PC-3 (cell line): ENCODE results near the gene DMD. TPM values are rescaled to one million over a fixed set of nuclear protein-coding genes. Genes with fewer than 3 reads are reported as not detected.

Source experiments
- ATAC-seq: fragments of 200-7000 bp; cut with Tn5 transposase; 2 replicates; pipeline ENCODE4 v1.9.1; 2020; ENCODE audit warnings: mild to moderate bottlenecking, moderate library complexity
- BruUV-seq: library from RNA; stranded (reverse); fragments of 400-500 nt; replicated peaks from 2 replicates; lab custom pipeline; 2021; lab: Mats Ljungman, UMichigan
- CTCF ChIA-PET: fragments of 300-600 bp; sonication (Branson Sonifier 250); formaldehyde crosslinking; loops from one replicate; lab custom pipeline; 2022; ENCODE audit warnings: antibody characterized with exemption; lab: Charles Lee
- POLR2A ChIA-PET: fragments of 300-600 bp; sonication (Branson Sonifier 250); formaldehyde crosslinking; loops from one replicate; lab custom pipeline; 2022; ENCODE audit warnings: antibody characterized with exemption; ENCODE audit not compliant: unreplicated experiment; lab: Charles Lee
- DNase-seq: peaks from one replicate; pipeline ENCODE4 v3.0.0-alpha.2; 2015
- H2AFZ ChIP-seq: fragments of 300-600 bp; sonication (generic); 2 replicates; pipeline ENCODE4 v1.6.0; 2016; ENCODE audit warnings: antibody characterized with exemption, low read length
- H3F3A ChIP-seq: fragments of 300-600 bp; sonication (generic); one replicate; pipeline ENCODE4 v1.6.0; 2017; ENCODE audit warnings: antibody characterized with exemption, low read length, control low read depth, mild to moderate bottlenecking; ENCODE audit not compliant: unreplicated experiment
- H3K27ac ChIP-seq: fragments of 300-600 bp; sonication (generic); 2 replicates; pipeline ENCODE4 v1.5.1; 2016; ENCODE audit warnings: mild to moderate bottlenecking, low read length
- H3K27me3 ChIP-seq: fragments of 300-600 bp; sonication (generic); 2 replicates; pipeline ENCODE4 v1.6.1; 2016; ENCODE audit warnings: low read length, mixed read lengths
- H3K36me3 ChIP-seq: fragments of 300-600 bp; sonication (generic); 2 replicates; pipeline ENCODE4 v1.6.1; 2016; ENCODE audit warnings: low read depth, mixed run types, low read length, mixed read lengths
- H3K4me1 ChIP-seq: fragments of 300-600 bp; sonication (generic); 2 replicates; pipeline ENCODE4 v1.5.1; 2016; ENCODE audit warnings: low read length; ENCODE audit not compliant: insufficient read depth
- H3K4me2 ChIP-seq: fragments of 300-600 bp; sonication (generic); 2 replicates; pipeline ENCODE4 v1.6.0; 2016; ENCODE audit warnings: low read length
- H3K4me3 ChIP-seq: fragments of 300-600 bp; sonication (generic); 2 replicates; pipeline ENCODE4 v1.5.1; 2016; ENCODE audit warnings: mild to moderate bottlenecking, low read length, mixed read lengths
- H3K79me2 ChIP-seq: fragments of 300-600 bp; sonication (generic); 2 replicates; pipeline ENCODE4 v1.6.1; 2017; ENCODE audit warnings: low read length, mixed read lengths
- H3K9ac ChIP-seq: fragments of 300-600 bp; sonication (generic); 2 replicates; pipeline ENCODE4 v1.6.0; 2016; ENCODE audit warnings: mild to moderate bottlenecking, low read length
- H3K9me2 ChIP-seq: fragments of 300-600 bp; sonication (generic); replicated peaks from 2 replicates; pipeline ENCODE4 v1.6.1; 2016; ENCODE audit warnings: mixed run types, low read length, mixed read lengths
- H3K9me3 ChIP-seq: fragments of 300-600 bp; sonication (generic); 2 replicates; pipeline ENCODE4 v1.6.1; 2016; ENCODE audit warnings: low read length, mixed read lengths
- H4K20me1 ChIP-seq: fragments of 300-600 bp; sonication (generic); 2 replicates; pipeline ENCODE4 v1.6.1; 2016; ENCODE audit warnings: low read length, mixed read lengths
- EZH2 ChIP-seq: fragments of 300-600 bp; sonication (generic); IDR thresholded peaks from one replicate; pipeline ENCODE4 v1.6.1; 2017; ENCODE audit warnings: antibody characterized with exemption, mild to moderate bottlenecking, low read length; ENCODE audit not compliant: unreplicated experiment
- EZH2phosphoT487 ChIP-seq: fragments of 300-600 bp; sonication (generic); IDR thresholded peaks from 2 replicates; pipeline ENCODE4 v1.6.1; 2018; ENCODE audit warnings: mild to moderate bottlenecking, antibody characterized with exemption, low read length, borderline replicate concordance
- intact Hi-C: fragments of 100-400 bp; cut with micrococcal nuclease; formaldehyde crosslinking; loops from 2 replicates; pipeline ENCODE4 v1.9.0; 2023
- total RNA-seq: library from RNA; depleted of rRNA; stranded (reverse); fragments of >200 nt; gene quantifications from 2 replicates; pipeline ENCODE4 v1.2.3, GENCODE V29; 2014
- TF ChIP-seq, protein P1 (sequence below): fragments of 300-600 bp; sonication (generic); conservative IDR thresholded peaks from 2 replicates; pipeline ENCODE4 v1.5.1; 2017; ENCODE audit warnings: antibody characterized with exemption, low read depth, mild to moderate bottlenecking, low read length

DMD gene
- total RNA-seq, 1 experiment from 2014 or later = not detected

DNA sequence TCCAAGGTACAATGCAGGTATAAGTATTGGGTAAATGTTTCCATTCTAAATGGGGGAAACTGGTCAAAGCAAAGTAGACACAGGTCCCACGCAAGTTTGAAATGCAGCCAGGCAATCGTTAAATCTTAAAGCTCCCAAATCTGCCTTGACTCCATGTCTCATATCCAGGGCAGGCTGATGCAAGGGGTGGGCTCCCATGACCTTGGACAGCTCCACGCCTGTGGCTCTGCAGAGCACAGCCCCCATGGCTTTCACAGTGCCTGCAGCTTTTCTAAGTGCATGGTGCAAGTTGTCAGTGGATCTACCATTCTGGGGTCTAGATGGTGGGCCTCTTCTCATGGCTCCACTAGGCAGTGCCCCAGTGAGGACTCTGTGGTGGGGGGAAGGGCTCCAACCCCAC, 436.4 kb downstream of the DMD start:
- no TSS peak for BruUV-seq
- TF ChIP-seq EZH2phosphoT487 = no peak
- TF ChIP-seq, protein P1, sequence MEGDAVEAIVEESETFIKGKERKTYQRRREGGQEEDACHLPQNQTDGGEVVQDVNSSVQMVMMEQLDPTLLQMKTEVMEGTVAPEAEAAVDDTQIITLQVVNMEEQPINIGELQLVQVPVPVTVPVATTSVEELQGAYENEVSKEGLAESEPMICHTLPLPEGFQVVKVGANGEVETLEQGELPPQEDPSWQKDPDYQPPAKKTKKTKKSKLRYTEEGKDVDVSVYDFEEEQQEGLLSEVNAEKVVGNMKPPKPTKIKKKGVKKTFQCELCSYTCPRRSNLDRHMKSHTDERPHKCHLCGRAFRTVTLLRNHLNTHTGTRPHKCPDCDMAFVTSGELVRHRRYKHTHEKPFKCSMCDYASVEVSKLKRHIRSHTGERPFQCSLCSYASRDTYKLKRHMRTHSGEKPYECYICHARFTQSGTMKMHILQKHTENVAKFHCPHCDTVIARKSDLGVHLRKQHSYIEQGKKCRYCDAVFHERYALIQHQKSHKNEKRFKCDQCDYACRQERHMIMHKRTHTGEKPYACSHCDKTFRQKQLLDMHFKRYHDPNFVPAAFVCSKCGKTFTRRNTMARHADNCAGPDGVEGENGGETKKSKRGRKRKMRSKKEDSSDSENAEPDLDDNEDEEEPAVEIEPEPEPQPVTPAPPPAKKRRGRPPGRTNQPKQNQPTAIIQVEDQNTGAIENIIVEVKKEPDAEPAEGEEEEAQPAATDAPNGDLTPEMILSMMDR = no peak
- TF ChIP-seq EZH2 = no peak
- ChIA-PET POLR2A (no interaction called here), CTCF (no interaction called here)
- no peaks in the 10 kb centered on the region for H3K79me2 ChIP-seq
- no peaks in the 10 kb centered on the region for H3K9me2 ChIP-seq
- H4K20me1 ChIP-seq = no peaks in the 10 kb centered on the region
- no peak overlapping the region for H3K27ac ChIP-seq
- no peaks in the 10 kb centered on the region for H3K27me3 ChIP-seq
- H3K36me3 ChIP-seq = no peaks in the 10 kb centered on the region
- no peak overlapping the region for H3K9ac ChIP-seq
- no peaks in the 10 kb centered on the region for H3K9me3 ChIP-seq
- no peak overlapping the region for H3K4me3 ChIP-seq
- no peak overlapping the region for H2AFZ ChIP-seq
- intact Hi-C loops = no loop called here
- H3K4me1 ChIP-seq = no peaks in the 10 kb centered on the region
- ATAC-seq (no peak), DNase-seq (no peak)
- H3K4me2 ChIP-seq = no peak overlapping the region
- H3F3A ChIP-seq = no peaks in the 10 kb centered on the region

DNA sequence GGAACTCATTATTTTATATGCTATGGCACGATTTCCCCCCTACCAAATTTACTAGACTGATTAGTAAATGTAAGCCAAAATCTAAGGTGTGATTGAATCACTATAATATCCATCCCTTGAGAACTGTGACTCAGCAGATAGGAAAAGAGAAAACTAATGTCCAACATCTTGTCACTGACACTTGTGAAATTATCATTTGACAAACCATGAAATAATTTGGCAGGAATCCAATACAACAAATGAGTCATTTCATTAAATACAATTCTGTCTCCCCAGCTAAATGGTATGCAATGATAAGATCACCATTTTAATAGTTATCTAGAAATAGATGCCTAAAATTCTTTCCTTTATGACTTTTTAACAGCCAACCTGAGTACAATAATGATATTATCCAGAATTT, 462.3 kb downstream of the DMD start:
- Histone ChIP-seq H3K9me2 (no peaks in the 10 kb centered on the region), H2AFZ (no peak overlapping the region), H3K4me1 (no peaks in the 10 kb centered on the region), H3K27ac (no peak overlapping the region), H3K36me3 (no peaks in the 10 kb centered on the region), H3K4me2 (no peak overlapping the region), H3K4me3 (no peak overlapping the region), H3F3A (no peaks in the 10 kb centered on the region), H4K20me1 (no peaks in the 10 kb centered on the region), H3K9ac (no peak overlapping the region), H3K9me3 (no peaks in the 10 kb centered on the region), H3K79me2 (no peaks in the 10 kb centered on the region), H3K27me3 (no peaks in the 10 kb centered on the region)
- ChIA-PET CTCF (no interaction called here), POLR2A (no interaction called here)
- DNase-seq (no peak), ATAC-seq (no peak)
- intact Hi-C loops = no loop called here
- TF ChIP-seq EZH2phosphoT487 = no peak
- no peak for TF ChIP-seq EZH2
- TF ChIP-seq, protein P1 = no peak
- no TSS peak for BruUV-seq

DNA sequence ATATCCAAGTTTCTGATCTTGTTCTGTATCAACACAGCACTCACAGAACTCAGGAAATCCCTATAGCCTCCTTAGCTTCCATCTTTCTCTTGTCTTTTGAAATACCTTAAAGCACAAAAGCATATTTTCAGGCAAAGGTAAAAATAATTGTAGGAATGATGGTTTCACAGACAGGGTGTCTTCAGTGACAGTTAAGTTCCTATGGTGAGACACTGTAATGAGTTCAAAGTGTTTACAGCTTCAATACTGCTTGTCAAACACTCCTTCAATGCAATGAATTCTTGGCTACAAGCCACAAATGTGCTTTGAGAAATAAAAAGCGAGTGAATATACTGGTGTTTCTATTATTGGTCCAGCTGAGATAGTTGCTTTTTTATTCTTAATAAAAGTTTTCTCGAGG, 466.0 kb downstream of the DMD start:
- no peak overlapping the region for H3K27ac ChIP-seq
- ChIA-PET CTCF (no interaction called here), POLR2A (no interaction called here)
- no peak overlapping the region for H3K4me2 ChIP-seq
- no peak overlapping the region for H3K9ac ChIP-seq
- no TSS peak for BruUV-seq
- no peaks in the 10 kb centered on the region for H3K36me3 ChIP-seq
- intact Hi-C loops = no loop called here
- DNase-seq (no peak), ATAC-seq (no peak)
- H4K20me1 ChIP-seq = no peaks in the 10 kb centered on the region
- no peaks in the 10 kb centered on the region for H3K9me3 ChIP-seq
- H3K79me2 ChIP-seq = no peaks in the 10 kb centered on the region
- TF ChIP-seq, protein P1 = no peak
- TF ChIP-seq EZH2phosphoT487 = no peak
- no peak for TF ChIP-seq EZH2
- H3F3A ChIP-seq = no peaks in the 10 kb centered on the region
- no peaks in the 10 kb centered on the region for H3K4me1 ChIP-seq
- no peak overlapping the region for H2AFZ ChIP-seq
- no peaks in the 10 kb centered on the region for H3K27me3 ChIP-seq
- no peak overlapping the region for H3K4me3 ChIP-seq
- no peaks in the 10 kb centered on the region for H3K9me2 ChIP-seq
